GM10266 (cell line): ENCODE measurements around the gene DNAH10.

Source experiments
- DNase-seq: peaks from one replicate; pipeline ENCODE4 v3.0.0; 2012; ENCODE audit errors: extremely low spot score
- TF ChIP-seq, protein P1 (sequence below): IDR thresholded peaks from 2 replicates; pipeline ENCODE4 v1.5.1; 2012; ENCODE audit warnings: mild to moderate bottlenecking, low read depth; ENCODE audit not compliant: control insufficient read depth, insufficient read depth; ENCODE audit errors: missing control alignments

Gene DNAH10

DNA sequence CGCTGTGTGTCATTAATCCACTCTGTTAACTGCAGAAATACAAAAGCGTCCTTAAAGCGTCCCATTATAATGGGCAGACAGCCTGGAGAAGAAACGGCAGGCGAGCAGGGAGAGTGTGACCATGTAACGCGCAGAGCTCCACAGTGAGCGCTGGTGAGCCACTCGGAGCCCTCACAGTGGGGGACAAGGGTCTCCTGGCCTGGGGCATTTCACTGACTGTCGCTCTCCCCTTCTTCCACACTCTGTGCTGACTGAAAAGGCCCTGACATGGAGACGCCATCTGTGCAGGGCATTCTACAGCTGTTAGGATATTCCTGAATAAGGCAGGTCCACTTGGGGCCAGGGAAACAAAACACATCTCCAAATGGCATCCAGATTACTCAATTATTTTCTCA is 186.3 kb downstream of the DNAH10 start:
- no peak for DNase-seq
- TF ChIP-seq, protein P1, sequence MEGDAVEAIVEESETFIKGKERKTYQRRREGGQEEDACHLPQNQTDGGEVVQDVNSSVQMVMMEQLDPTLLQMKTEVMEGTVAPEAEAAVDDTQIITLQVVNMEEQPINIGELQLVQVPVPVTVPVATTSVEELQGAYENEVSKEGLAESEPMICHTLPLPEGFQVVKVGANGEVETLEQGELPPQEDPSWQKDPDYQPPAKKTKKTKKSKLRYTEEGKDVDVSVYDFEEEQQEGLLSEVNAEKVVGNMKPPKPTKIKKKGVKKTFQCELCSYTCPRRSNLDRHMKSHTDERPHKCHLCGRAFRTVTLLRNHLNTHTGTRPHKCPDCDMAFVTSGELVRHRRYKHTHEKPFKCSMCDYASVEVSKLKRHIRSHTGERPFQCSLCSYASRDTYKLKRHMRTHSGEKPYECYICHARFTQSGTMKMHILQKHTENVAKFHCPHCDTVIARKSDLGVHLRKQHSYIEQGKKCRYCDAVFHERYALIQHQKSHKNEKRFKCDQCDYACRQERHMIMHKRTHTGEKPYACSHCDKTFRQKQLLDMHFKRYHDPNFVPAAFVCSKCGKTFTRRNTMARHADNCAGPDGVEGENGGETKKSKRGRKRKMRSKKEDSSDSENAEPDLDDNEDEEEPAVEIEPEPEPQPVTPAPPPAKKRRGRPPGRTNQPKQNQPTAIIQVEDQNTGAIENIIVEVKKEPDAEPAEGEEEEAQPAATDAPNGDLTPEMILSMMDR: no peak

DNA sequence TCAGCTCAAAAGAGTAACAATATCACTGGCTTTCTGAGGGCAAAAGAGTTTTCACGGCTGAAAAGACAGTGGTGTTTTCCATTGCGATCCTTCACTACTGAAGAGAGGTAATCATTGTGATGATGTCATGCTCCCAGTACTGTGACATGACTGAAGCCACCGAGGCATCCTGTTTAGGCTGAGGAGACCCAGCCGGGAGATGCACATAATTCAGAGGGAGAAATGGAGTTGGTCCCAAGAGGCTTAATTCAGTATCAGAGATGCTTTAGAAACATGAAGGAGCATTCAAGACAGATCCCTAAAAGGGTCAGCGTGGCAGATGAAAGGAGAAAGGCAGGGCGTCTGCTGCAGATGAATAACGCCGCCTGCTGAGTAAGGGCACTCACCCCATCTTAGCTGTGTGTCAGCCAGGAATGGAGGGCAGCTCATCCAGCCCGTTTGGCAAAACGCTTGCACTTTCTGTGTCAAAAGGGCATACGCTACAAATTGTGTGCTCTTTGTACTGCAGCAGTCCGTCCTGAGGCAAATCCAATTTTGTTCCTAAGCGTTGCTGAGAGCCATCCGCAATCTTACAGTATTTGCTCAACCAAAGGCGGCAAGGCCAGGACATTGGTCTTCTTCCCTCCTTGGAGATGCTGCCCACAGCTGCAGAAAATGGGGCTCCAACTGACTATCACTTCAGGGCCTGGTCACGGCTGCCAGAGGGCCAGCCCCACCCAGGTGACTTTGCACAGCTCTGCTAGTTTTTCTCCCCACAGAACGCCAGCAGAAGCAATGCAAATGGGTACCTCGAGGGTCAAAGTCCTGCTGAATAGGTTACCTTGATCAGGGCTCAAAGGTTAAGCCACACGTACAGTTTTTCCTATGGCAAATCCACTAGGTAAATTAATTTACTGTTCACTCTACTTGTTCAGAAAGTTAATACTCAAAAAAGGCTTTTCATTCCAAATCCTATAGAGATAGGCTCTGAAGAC is 187.0 kb downstream of the DNAH10 start:
- TF ChIP-seq, protein P1: no peak
- no peak for DNase-seq

DNA sequence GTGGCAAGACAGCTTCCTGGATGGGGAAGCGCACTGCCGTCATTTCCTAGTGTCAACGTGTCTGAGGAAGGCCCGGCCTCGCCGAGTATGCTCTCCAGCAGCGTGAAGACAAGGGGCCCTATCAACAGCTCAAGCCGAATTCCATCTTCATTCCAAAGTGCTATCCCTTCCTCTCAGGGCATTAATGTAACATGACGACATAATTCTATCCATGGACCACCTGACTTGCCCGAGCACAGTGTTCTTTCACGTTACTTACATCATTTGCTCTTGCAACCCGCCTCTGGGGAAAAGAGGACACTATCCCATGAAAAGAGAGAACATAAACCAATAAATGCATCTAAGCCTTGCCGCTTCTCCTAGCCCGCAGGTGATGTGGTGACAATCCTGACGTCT is 187.7 kb downstream of the DNAH10 start:
- TF ChIP-seq, protein P1: no peak
- no peak for DNase-seq

DNA sequence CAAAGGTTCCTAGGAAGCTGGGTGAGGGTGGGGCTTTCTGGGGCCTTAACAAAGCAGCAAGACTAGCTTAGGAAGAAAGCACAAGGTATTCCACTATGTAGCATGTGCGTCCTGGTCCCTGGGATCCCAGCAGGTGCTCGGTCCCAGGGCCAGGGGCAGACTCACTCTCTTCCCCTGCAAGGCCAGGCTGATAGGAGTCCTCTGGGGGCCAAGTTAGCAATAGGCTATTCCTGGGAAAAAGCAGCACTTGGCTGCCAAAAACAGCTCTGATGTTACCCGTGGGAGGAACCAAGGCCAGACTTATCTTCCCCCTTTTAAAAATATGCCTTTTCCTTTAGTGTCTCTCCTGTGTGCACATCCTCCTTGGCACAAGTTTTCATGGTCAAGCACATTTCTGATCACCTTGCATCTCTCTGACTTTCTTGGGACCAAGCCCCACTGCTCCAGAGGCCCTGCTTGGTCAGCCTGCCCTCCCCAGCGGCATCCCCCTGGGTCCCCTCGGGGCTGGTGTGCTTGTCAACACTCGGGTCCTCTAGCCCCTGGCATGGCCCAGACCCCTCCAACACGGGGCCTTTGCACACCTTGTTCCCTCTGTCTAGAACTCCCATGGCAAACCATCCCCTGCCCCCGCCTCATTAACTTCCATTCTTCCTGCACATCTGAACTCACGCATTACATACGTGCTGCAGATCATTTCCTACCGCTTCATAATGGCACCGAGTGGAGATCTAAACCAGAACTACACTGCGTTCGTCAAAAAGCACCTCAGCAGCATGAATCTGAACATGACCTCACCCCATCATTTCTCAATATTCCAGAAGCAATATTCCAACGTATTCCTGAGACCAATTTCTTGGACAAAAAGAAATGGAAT is 188.6 kb downstream of the DNAH10 start:
- TF ChIP-seq, protein P1: no peak
- DNase-seq: no peak

DNA sequence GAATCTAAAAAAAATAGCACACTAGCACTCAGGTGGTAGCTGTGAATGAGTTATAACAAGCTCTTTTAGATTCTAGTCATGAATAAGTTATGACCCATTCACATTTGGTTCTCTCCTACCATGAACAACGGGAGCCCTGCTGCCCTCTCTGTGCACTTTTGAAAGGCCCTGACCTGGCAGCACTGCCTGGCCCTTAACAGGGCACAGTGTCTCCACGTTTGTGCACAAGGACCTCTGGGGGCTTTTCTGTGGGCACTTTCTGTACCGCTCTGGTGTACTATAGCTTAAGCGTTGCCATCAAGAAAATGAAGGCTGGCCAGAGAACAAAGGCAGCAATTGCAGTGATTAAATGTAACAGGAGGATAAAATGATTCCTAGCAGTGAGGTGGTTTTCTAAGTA is 189.4 kb downstream of the DNAH10 start:
- DNase-seq: no peak
- TF ChIP-seq, protein P1: no peak

DNA sequence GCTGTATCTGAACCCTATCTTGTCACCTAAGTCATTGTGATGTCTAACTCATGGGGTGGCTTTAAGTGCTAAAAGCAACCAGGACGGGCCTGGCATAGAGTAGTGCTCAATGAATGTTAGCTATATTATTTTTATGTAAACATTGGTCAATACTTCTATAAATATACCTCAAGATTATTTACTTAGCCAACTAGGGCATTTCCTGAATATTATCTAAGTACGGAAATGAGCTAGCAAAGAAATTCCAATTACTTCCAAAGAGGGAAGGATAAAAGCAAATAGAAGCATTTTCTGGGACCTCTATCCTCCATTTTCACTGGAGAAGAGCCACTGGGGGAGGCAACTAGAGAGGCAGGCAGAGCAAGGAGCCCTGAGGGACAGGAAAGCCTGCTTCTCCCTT is 189.9 kb downstream of the DNAH10 start:
- TF ChIP-seq, protein P1: no peak
- DNase-seq: no peak
